Endothelial cell of hepatic sinusoid (primary cell): Measurements from ENCODE around the gene MTHFS.
"Not testable (repeated sequence)": the region's sequence is repeated elsewhere in the genome, so short reads cannot be mapped to it uniquely, and the experiment has no call there.

ENCODE experiments used
- in situ Hi-C: cut with HindIII; loops from 2 replicates; pipeline ENCODE4 v1.10.0; 2017; ENCODE audit warnings: low sequenced_read_pairs

Gene MTHFS

DNA sequence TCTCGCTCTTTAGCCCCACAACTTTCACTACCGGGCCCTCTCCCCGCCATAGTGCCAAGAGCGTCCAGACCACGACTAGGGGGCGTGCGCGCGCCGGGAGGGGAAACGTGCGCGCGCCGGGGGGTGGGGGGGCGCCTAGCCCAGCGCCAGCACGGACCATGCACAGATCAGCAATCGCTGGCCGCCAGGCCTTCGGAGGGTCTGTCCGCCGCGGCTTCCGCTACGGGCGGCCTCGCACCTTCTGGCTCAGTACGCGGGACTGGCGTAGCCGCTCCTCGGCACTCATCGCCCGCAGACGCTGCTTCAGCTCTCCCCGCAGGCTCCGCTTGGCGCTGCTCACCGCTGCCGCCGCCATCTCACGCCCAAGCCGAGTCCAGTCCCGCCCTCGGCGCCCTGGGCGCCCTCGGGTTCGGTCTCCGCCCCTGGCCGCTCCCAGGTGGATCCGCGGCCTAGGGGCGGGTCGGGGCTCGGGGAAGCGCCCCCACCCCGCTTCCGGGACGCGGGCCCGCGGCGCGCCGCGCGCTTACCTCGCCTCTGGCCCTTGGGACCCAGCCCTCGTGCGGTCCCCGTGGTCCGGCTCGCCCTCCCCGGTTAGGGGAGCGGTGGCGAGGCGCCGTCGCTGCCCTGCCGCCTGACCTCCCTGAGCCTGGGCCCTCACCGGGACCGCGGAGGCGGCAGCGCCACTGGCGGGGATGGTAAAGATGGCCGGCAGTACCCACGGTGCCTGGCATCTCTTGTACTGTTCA, at the start of gene MTHFS:
MTHFS (minus strand) TSS at position 381 of the 746 bp plus-strand sequence; CDS start at position 355, 26 bp downstream.
- in situ Hi-C loops: no loop called here

DNA sequence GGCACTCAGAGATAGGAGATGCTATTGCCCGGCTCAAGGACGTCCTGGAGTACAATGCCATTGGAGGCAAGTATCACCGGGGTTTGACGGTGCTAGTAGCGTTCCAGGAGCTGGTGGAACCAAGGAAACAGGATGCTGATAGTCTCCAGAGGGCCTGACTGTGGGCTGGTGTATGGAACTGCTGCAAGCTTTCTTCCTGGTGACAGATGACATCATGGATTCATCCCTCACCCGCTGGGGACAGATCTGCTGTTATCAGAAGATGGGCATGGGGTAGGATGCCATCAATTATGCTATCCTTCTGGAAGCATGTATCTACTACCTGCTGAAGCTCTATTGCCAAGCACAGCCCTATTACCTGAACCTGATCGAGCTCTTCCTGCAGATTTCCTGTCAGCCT, 47.8 kb upstream of the MTHFS start:
- in situ Hi-C loops: no loop called here

DNA sequence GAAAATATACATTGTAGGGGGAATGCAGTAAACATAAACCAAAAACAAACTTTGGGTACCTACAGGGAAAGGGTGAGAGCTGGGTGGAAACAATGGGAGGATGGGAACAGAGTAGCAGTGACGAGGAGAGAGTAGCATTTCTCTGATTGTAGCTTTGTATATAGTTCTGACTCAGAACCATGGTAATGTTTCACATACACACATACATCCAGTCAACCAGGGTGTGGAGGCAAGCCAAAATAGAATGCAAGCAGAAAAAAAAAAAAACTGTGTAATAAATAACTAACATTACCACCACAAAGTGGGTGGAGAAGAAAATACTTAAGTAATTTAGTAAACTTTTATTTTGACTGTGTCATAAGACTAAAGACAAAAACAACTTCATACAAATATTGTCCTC, 47.0 kb upstream of the MTHFS start:
- in situ Hi-C loops: no loop called here

DNA sequence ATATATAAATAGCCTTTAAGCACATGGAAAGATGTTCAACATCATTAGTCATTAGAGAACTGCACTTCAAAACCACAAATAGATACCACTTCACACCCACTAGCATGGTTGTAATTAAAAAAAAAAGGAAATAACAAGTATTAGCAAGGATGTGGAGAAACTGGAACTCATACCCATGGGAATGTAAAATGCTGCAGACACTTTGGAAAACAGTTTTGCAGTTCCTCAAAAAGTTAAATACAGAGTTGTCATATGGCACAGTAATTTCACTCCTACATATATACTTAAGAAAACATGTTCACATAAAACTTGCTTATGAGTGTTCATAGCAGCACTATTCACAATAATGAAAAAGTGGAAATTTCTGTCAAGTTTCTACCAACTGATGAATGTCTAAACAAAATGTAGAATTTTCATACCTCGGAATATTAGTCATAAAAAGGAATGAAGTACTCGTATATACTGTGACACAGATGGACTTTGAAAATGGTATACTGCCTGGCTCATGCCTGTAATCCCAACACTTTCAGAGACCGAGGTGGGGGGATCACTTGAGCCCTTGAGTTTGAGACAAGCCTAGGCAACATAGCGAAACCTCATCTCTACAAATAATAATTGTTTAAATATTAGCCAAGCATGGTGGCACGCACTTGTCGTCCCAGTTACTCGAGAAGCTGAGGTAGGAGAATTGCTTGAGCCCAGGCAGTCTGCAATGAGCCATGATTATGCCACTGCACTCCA, 46.1 kb upstream of the MTHFS start:
- in situ Hi-C loops: no loop called here

DNA sequence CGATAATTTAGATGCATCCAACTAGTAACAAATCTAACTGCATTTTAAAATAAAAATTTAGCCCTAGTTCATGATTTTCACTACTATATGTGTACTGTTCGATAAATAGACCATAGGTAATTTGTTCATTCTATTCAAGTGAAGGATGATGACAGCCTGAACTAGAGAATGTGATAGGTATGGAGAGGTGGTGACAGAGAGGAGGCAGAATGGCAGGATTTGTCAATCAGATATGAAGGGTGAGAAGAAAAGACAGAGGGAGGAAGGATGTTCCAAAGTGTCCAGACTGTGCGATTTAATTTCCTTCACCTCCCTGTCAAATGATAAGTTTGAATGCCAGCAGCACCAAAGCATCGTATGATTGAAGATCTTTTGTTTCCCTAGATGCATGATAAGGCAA, 42.6 kb upstream of the MTHFS start:
- in situ Hi-C loops: no loop called here

DNA sequence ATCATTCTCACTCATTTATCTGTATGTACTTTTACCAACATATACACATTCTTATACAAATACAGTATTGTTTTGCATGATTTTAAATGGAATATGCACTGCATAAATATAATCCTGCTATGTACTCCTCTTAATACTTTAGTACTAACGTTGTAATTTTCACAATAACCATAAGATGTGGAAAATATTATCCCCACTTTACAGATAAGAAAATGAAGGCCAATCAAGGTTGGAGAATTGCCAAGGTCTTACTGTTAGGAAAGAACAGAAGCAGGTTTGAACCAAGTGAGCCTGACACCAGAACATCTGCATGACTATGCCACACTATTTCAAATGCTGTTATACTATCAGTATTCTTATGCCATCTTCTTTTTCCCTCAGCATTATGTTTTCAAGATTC, 41.3 kb upstream of the MTHFS start:
- in situ Hi-C loops: no loop called here

DNA sequence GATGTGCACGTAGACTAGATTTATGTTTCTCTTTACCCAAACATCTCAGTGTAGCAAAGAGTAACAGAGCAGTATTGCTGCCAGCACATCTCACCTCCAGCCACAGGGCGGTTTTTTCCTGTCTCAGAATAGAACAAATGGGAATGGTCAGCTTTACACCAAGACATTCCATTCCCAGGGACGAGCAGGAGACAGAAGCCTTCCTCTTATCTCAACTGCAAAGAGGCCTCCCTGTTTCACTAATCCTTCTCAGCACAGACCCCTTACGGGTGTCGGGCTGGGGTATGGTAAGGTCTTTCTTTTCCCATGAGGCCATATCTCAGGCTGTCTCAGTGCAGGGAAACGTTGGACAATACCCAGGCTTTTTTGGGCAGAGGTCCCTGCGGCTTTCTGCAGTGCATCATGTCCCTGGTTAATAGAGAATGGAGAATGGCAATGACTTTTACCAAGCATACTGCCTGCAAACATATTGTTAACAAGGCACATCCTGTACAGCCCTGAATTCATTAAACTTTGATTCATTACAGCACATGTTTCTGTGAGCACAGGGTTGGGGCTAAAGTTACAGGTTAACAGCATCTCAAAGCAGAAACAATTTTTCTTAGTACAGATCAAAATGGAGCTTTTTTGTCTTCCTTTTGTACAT, 38.9 kb upstream of the MTHFS start:
- in situ Hi-C loops: not testable (repeated sequence)

DNA sequence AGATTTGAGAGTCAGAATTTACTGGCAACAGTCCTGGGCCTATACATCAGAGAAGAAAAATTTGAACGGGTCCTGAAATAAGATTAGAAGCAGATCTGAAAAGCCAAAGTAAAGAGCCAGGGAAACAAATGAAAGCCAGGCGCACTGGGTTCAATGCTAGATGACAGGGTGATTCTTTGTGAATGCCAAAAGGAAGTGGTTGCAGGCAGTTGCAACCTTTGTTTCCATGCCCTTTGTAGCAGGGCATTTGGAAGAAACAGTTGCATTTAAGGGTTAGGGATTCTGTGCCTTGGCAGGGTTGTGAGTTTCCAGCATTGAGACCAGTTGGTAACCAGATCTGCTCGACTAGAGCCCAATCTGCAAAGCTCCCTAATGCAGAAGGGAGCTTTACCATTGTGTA, 36.4 kb upstream of the MTHFS start:
- in situ Hi-C loops: no loop called here

DNA sequence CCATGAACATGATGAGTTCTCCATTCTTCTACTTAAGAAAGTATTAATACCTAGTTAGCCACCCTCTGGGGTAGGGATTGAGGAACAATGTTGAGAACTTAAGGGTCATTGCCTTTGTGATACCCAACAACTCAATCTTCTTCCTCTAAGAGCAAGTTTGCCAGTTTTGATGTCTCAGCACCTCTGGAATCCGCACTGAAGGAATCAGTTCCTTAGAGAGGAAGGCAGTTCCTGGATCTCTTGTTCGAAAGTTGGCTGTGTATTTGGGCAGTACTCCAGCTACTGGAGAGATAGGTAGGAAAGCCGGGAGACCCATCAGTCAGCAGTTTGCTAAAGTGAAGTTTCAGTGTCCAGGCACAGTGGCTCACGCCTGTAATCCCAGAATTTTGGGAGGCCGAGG, 35.6 kb upstream of the MTHFS start:
- in situ Hi-C loops: no loop called here

DNA sequence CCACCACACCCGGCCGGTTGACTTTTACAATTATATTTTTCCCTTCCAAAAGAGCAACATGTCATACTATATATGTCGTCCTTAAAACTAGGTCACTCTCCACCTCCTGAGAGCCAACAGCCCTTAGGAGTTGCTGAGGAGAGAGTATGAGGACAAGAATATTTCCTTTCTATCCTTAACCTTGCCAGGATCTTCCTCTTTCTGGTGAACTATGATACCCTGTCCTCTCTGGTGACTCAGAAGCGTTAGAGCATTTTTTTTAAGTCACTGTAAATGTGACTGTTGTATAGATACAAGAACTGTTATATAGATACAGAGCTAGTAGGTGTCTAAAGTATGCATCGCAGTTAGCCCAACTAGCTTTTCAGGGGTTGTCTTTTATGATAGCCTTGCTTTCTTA, 33.7 kb upstream of the MTHFS start:
- in situ Hi-C loops: no loop called here

DNA sequence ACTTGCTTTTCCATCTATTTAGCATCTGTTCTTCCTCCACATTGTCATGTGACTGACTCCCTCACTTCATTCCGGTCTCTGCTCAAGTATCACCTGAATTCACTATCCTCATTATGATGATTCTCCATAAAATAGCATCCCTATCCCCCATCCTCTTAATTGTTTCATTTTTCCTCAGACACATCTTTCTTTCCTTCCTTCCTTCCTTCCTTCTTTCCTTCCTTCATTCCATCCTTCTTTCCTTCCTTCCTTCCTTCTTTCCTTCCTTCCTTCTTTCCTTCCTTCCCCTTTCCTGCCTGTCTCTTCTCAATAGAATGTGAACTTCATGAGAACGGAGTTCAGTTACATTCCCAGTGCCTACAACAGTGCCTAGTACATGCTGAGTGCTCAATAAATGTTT, 32.6 kb upstream of the MTHFS start:
- in situ Hi-C loops: no loop called here

DNA sequence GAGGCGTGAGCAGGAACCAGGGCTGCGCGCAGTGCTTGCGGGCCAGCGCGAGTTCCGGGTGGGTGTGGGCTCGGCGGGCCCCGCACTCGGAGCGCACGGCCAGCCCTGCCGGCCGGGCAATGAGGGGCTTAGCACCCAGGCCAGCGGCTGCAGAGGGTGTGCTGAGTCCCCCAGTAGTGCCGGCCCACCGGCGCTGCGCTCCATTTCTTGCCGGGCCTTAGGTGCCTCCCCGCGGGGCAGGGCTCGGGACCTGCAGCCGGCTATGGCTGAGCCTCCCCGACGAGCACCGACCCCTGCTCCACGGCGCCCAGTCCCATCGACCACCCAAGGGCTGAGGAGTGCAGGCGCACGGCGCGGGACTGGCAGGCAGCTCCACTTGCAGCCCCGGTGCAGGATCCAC, 29.3 kb upstream of the MTHFS start:
- in situ Hi-C loops: not testable (repeated sequence)

DNA sequence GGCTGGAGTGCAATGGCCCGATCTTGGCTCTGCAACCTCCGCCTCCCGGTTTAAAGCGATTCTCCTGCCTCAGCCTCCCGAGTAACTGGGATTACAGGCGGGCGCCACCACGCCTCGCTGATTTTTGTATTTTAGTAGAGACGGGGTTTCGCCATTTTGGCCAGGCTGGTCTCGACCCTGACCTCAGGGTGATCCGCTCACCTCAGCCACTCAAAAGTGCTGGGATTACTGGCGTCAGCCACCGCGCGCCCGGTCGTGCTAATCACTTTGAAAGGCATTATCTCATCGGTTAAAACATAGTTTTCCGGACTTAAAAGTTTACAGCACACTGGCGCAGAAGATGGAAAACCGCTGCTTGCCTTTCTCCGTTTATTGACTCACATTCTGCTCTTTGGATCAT, 27.6 kb upstream of the MTHFS start:
- in situ Hi-C loops: no loop called here

DNA sequence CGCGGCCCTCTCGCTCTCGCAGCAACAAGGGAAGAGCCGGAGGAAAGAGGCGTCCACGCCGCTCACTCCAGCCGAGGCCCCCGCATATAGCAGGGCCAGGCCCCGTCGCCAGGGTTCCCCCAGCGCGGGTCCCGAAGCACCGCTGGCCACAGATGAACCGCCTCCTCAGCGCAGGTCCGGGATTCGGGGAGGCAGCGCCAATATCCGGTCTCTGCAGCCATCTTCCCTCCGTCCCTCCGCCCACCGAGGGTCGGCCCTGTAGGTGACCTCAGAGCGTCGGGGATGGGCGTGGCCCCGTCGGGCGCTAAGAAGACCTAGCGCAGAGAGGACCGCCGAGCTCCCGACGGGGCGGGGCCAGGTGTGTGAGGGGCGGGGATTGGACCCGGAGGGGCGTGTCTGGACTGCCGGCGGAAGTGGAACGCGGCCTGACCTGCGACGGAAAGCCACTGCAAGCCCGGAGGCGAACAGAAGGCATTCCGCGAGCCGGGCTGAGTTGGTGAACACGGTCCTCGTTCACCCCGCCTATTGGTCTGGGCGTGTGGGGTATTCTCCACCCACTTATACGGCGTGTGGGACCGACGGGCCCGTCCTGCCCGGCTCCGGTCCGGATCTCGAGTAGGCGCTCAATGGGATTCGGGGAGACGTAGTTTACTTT, 26.8 kb upstream of the MTHFS start:
- in situ Hi-C loops: no loop called here

DNA sequence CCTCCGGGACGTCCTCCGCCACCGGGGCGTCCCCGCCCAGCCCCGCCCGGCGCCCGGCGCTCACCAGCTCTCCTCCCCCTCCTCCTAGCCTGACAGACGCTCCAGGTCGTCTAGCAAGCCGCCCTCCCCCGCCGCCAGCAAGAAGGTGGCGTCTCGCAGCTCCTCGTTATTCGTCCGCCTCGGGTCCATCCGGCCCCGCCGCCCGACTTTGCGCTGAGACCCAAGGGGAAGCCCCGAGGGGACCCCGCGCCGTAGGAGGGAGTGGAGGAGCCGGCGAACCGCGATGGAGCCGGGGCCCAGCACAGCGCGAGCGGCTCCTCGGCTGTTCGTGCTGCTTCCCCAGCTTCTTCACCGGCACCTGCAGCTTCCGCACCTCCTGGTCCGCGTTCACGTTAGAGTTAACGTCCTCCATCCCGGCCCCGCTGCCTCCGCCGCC, 26.3 kb upstream of the MTHFS start:
- in situ Hi-C loops: no loop called here

DNA sequence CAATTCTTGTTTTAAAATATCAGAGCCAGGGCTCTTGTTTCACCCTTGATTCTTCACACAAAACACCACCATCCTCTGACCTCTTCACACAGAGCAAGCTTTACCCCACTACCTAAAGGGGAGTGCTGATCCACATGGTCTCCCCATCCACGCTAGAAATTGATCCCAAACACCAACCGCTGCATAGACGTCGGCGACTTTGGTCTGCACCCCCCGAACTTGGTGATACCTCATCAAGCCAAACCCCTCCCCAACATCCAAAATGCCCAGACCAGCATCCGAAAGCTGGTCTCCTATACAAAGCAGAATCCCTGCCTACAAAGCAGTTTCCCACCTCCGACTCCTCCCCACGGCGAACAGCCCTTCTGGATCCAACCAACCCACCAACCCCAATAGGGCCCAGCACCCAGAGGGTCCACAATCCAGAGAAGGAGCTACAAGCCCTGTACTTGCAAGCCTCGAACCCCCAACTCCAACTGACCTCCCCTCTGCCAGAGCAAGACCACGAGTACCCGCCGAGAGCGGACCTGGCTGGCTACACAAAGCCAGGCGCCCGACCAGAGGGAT, 25.8 kb upstream of the MTHFS start:
- in situ Hi-C loops: no loop called here

DNA sequence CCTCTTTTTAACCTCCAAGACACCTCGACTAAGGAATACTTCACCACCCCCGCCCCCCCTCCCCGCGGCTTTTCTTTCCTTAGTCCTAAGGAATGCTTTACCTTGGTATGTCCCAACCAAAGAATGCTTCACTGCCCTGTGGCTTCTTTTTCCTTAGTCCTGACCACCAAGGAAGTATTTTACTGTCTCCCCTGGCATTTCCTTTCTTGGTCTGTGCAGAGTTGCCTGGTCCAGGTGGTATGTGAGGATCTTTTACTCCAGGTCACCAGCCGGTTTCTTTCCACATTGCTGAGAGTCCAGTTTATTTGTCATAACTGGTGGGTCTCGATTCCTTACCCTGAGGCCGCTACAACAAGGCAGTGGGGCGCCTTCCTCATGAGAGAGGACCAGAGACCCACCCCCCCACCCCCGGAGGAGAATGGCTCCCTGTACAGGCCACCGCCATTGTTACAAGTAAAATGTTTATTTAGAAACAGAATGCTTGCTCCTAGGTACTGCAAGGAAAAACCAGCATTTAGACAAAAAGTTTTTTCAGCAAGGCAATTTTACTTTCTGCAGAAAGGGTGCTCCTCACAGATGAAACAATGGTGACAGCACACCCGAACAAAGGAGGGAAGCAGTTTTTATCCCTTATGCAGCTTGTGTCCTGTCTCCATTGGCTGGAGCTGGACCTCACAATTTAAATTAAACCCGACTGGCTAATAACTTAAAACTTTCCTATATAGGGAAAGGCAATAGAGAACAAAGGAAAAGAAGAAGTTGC, 23.1 kb upstream of the MTHFS start:
- in situ Hi-C loops: no loop called here

DNA sequence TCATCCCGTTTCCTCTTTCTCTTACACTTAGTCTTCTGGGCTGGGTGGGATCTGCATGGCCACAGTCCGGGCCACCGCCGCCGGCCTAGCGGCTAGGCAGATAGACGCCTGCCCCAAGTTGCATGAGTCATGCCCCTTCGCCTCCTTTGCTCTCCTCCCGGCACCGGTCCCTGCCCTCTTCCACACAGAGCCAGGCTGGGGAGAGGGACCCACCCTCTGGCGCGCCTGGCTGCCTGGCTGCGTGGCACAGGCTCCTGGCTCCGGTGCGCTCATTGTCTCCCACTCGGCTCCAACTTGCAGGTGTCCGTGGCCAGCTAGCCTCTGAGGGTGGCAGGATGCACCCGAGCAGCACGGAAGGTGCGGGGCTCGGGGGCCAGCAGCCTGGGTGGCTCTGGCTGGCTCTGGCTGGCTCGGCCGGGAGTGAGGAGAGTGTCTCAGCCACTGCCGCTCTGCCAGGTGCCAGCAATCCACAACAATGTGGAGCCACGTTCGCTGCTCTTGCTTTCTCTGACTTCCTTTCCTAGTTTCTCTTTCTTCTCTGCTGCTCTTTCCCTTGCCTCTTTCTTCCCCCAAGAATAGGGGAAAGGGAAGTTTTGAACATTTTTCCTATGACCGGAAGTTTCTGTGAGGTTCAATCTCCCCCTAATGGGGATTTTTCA, 22.4 kb upstream of the MTHFS start:
- in situ Hi-C loops: no loop called here

DNA sequence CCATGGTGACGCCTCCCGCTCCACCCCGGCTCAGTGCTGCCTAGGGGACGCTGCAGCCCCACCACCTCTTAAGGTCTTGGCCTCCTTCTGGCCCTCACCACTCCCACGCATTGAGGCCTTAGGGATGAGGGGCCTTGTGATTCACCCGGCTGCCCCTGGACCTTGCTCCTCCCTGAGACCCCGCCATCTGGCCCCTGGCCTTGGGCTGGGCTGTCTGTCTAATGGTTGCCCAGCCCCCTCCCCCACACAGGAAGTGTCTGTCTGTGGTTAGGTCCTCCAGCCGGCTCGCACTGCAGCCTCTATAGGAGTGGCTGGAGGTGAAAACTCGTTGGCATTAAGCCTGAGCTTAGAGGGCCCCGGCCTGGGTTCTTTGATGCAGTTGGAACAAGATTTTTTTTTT, 21.5 kb upstream of the MTHFS start:
- in situ Hi-C loops: no loop called here
